Measurements from ENCODE around the gene GNG13.

GNG13 gene

GRCh38 chr16:805474-805873 lies 4.9 kb upstream of the GNG13 start:
- Histone ChIP-seq H3K79me2 (ENCODE audit: insufficient read depth, low read depth) (no peaks in the 10 kb centered on the region), H4K20me1 (ENCODE audit: insufficient read depth) (no peaks in the 10 kb centered on the region), H3K4me1 (ENCODE audit: low read depth, poor library complexity, severe bottlenecking) (no peaks in the 10 kb centered on the region), H3K27me3 (ENCODE audit: insufficient read depth, low read depth) (peaks cover 67% of the 10 kb centered on the region), H2AFZ (ENCODE audit: low read depth) (no peak overlapping the region), H3K27ac (no peak overlapping the region), H3K4me3 (IDR thresholded peaks at IDR 0.05; ENCODE audit: insufficient read depth, low read depth, low read length) (no peak overlapping the region), H3K4me2 (no peak overlapping the region), H3K9ac (no peak overlapping the region), H3K36me3 (ENCODE audit: insufficient read depth) (no peaks in the 10 kb centered on the region)
- no peak for TF ChIP-seq CTCF (conservative IDR thresholded peaks at IDR 0.05; ENCODE audit: low read depth, low read length)

GRCh38 chr16:804193-805048 lies 3.9 kb upstream of the GNG13 start:
- Histone ChIP-seq H3K9ac (no peak overlapping the region), H2AFZ (ENCODE audit: low read depth) (no peak overlapping the region), H3K4me1 (ENCODE audit: low read depth, poor library complexity, severe bottlenecking) (no peaks in the 10 kb centered on the region), H3K4me3 (IDR thresholded peaks at IDR 0.05; ENCODE audit: insufficient read depth, low read depth, low read length) (no peak overlapping the region), H3K27me3 (ENCODE audit: insufficient read depth, low read depth) (peaks cover 64% of the 10 kb centered on the region), H3K36me3 (ENCODE audit: insufficient read depth) (no peaks in the 10 kb centered on the region), H4K20me1 (ENCODE audit: insufficient read depth) (no peaks in the 10 kb centered on the region), H3K27ac (no peak overlapping the region), H3K79me2 (ENCODE audit: insufficient read depth, low read depth) (no peaks in the 10 kb centered on the region), H3K4me2 (no peak overlapping the region)
- no peak for TF ChIP-seq CTCF (conservative IDR thresholded peaks at IDR 0.05; ENCODE audit: low read depth, low read length)

GRCh38 chr16:803754-804080 lies 3.2 kb upstream of the GNG13 start:
- no peak overlapping the region for H3K9ac ChIP-seq
- no peaks in the 10 kb centered on the region for H3K4me1 ChIP-seq (ENCODE audit: low read depth, poor library complexity, severe bottlenecking)
- no peak for TF ChIP-seq CTCF (conservative IDR thresholded peaks at IDR 0.05; ENCODE audit: low read depth, low read length)
- H3K27me3 ChIP-seq (ENCODE audit: insufficient read depth, low read depth) = peaks cover 64% of the 10 kb centered on the region
- no peaks in the 10 kb centered on the region for H4K20me1 ChIP-seq (ENCODE audit: insufficient read depth)
- H3K27ac ChIP-seq = no peak overlapping the region
- no peak overlapping the region for H3K4me3 ChIP-seq (IDR thresholded peaks at IDR 0.05; ENCODE audit: insufficient read depth, low read depth, low read length)
- no peak overlapping the region for H2AFZ ChIP-seq (ENCODE audit: low read depth)
- no peaks in the 10 kb centered on the region for H3K36me3 ChIP-seq (ENCODE audit: insufficient read depth)
- no peaks in the 10 kb centered on the region for H3K79me2 ChIP-seq (ENCODE audit: insufficient read depth, low read depth)
- no peak overlapping the region for H3K4me2 ChIP-seq

GRCh38 chr16:802914-803753 lies 2.6 kb upstream of the GNG13 start:
- Histone ChIP-seq H3K36me3 (ENCODE audit: insufficient read depth) (no peaks in the 10 kb centered on the region), H3K27me3 (ENCODE audit: insufficient read depth, low read depth) (peaks cover 64% of the 10 kb centered on the region), H3K4me3 (IDR thresholded peaks at IDR 0.05; ENCODE audit: insufficient read depth, low read depth, low read length) (no peak overlapping the region)

More at GRCh38 chr16:802914-803753, 2.6 kb upstream of the GNG13 start:
- Histone ChIP-seq H3K4me2 (no peak overlapping the region), H2AFZ (ENCODE audit: low read depth) (no peak overlapping the region), H3K9ac (no peak overlapping the region), H4K20me1 (ENCODE audit: insufficient read depth) (no peaks in the 10 kb centered on the region), H3K79me2 (ENCODE audit: insufficient read depth, low read depth) (no peaks in the 10 kb centered on the region), H3K4me1 (ENCODE audit: low read depth, poor library complexity, severe bottlenecking) (no peaks in the 10 kb centered on the region), H3K27ac (no peak overlapping the region)
- TF ChIP-seq CTCF (conservative IDR thresholded peaks at IDR 0.05; ENCODE audit: low read depth, low read length) = no peak
